B cell (primary cell): ENCODE measurements around the gene NNT.
"Not testable (repeated sequence)": the region's sequence is repeated elsewhere in the genome, so short reads cannot be mapped to it uniquely, and the experiment has no call there.

Source experiments
- EZH2 ChIP-seq: IDR thresholded peaks from 2 replicates; pipeline ENCODE4 v1.6.1; 2012; ENCODE audit warnings: borderline replicate concordance, low read depth, mild to moderate bottlenecking, moderate library complexity, low read length; ENCODE audit not compliant: insufficient read depth, poor library complexity, severe bottlenecking
- TF ChIP-seq, protein P1 (sequence below): fragments of 200-600 bp; IDR thresholded peaks from one replicate; pipeline ENCODE4 v1.8.0; 2022; ENCODE audit warnings: antibody characterized with exemption, mild to moderate bottlenecking

DNA sequence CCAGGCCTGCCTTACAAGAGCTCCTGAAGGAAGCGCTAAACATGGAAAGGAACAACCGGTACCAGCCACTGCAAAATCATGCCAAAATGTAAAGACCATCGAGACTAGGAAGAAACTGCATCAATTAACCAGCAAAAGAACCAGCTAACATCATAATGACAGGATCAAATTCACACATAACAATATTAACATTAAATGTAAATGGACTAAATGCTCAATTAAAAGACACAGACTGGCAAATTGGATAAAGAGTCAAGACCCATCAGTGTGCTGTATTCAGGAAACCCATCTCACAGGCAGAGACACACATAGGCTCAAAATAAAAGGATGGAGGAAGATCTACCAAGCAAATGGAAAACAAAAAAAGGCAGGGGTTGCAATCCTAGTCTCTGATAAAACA lies 116.8 kb downstream of the NNT start:
- TF ChIP-seq, protein P1, sequence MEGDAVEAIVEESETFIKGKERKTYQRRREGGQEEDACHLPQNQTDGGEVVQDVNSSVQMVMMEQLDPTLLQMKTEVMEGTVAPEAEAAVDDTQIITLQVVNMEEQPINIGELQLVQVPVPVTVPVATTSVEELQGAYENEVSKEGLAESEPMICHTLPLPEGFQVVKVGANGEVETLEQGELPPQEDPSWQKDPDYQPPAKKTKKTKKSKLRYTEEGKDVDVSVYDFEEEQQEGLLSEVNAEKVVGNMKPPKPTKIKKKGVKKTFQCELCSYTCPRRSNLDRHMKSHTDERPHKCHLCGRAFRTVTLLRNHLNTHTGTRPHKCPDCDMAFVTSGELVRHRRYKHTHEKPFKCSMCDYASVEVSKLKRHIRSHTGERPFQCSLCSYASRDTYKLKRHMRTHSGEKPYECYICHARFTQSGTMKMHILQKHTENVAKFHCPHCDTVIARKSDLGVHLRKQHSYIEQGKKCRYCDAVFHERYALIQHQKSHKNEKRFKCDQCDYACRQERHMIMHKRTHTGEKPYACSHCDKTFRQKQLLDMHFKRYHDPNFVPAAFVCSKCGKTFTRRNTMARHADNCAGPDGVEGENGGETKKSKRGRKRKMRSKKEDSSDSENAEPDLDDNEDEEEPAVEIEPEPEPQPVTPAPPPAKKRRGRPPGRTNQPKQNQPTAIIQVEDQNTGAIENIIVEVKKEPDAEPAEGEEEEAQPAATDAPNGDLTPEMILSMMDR, result not testable (repeated sequence)
- TF ChIP-seq EZH2, result not testable (repeated sequence)
